ENCODE results near the gene GDAP2.

The GDAP2 gene

GRCh38 chr1:117817629-117818028 lies 111.8 kb downstream of the GDAP2 start:
- no peak for TF ChIP-seq CTCF (IDR thresholded peaks at IDR 0.05; ENCODE audit: low read depth, low read length, missing control alignments)
- DNase-seq (ENCODE audit: low read depth), result no peak
- no peak overlapping the region for H3K4me3 ChIP-seq (ENCODE audit: low read depth, low read length)
- in situ Hi-C loops (cut with HindIII; ENCODE audit: low sequenced_read_pairs), result no loop called here

GRCh38 chr1:117815926-117816325 lies 113.5 kb downstream of the GDAP2 start:
- TF ChIP-seq CTCF (IDR thresholded peaks at IDR 0.05; ENCODE audit: low read depth, low read length, missing control alignments), result no peak

GRCh38 chr1:117814856-117815797 lies 114.3 kb downstream of the GDAP2 start:
- no peak for DNase-seq (ENCODE audit: low read depth)
- no peak overlapping the region for H3K4me3 ChIP-seq (ENCODE audit: low read depth, low read length)
- in situ Hi-C loops (cut with HindIII; ENCODE audit: low sequenced_read_pairs), result no loop called here
- no peak for TF ChIP-seq CTCF (IDR thresholded peaks at IDR 0.05; ENCODE audit: low read depth, low read length, missing control alignments)

More at GRCh38 chr1:117815926-117816325, 113.5 kb downstream of the GDAP2 start:
- no peak for DNase-seq (ENCODE audit: low read depth)
- no peak overlapping the region for H3K4me3 ChIP-seq (ENCODE audit: low read depth, low read length)
- in situ Hi-C loops (cut with HindIII; ENCODE audit: low sequenced_read_pairs), result no loop called here

Data from astrocyte of the cerebellum (primary cell).